Thoracic aorta (tissue), 2 donors: ENCODE data around the gene WNT5A. TPM values are rescaled to one million over a fixed set of nuclear protein-coding genes. Genes with fewer than 3 reads are reported as not detected.

Source experiments
- ATAC-seq: fragments of 150-250 bp; one replicate; pipeline ENCODE4 v1.8.0; 2017; ENCODE audit warnings: low read depth; ENCODE audit not compliant: insufficient number of reproducible peaks, low FRiP score
- DNase-seq: peaks from one replicate; pipeline ENCODE4 v3.0.0-alpha.2; 2020; ENCODE audit warnings: low spot score
- H3K27ac ChIP-seq, 2 donors: fragments of 200-600 bp; sonication (generic); 1 replicate in 1 of 2; 2 replicates in 1 of 2; pipeline ENCODE4 v1.5.1; 2016; ENCODE audit warnings: mild to moderate bottlenecking in 2 of 2, moderate library complexity in 2 of 2
- H3K27me3 ChIP-seq: fragments of 200-600 bp; sonication (generic); replicated peaks from 2 replicates; pipeline ENCODE4 v1.6.0; 2016; ENCODE audit warnings: mild to moderate bottlenecking; ENCODE audit not compliant: insufficient read depth
- H3K36me3 ChIP-seq: fragments of 200-600 bp; sonication (generic); one replicate; pipeline ENCODE4 v1.5.1; 2016
- H3K4me1 ChIP-seq, 2 donors: fragments of 200-600 bp; sonication (generic); 1 replicate in 1 of 2; 2 replicates in 1 of 2; pipeline versions ENCODE4 v1.5.1 to v1.6.0; 2016; ENCODE audit warnings: low read depth in 2 of 2, mild to moderate bottlenecking in 1 of 2; ENCODE audit not compliant: control insufficient read depth in 1 of 2
- H3K4me3 ChIP-seq: fragments of 200-600 bp; sonication (generic); 2 replicates; pipeline ENCODE4 v1.5.1; 2016; ENCODE audit warnings: mild to moderate bottlenecking
- H3K9me3 ChIP-seq: fragments of 200-600 bp; sonication (generic); 2 replicates; pipeline ENCODE4 v1.5.1; 2016
- total RNA-seq, 2 donors: library from RNA; depleted of rRNA; stranded (reverse); fragments of >200 nt; gene quantifications; one replicate each; pipeline versions ENCODE4 v1.1.0 to v1.2.3, GENCODE V29; 2016
- TF ChIP-seq, protein P1 (sequence below): fragments of 200-600 bp; sonication (generic); IDR thresholded peaks from one replicate; pipeline ENCODE4 v1.5.1; 2019; ENCODE audit warnings: antibody characterized with exemption

Gene WNT5A
- total RNA-seq, 2 donors from 2014 or later, result 5.4 to 6.5 TPM

DNA sequence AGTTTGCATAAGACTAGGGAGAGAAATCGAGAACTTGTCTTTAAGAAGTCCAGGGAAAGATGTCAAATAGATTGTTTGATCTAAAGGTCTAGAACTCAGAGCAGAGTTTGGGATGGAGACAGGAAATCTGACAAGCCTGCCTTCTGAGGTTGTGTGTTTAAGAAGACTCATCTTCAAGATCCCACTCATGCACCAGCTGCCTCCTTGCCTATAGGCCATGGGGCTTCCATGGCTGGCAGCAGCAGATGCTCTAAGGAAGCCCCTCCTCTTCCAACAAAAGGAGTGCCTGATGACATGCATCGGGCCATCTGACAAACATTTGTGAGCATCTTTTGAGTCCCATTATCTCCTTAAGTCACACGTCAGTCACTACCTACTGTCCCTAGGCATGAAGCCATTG lies 47.4 kb downstream of the WNT5A start:
- TF ChIP-seq, protein P1, sequence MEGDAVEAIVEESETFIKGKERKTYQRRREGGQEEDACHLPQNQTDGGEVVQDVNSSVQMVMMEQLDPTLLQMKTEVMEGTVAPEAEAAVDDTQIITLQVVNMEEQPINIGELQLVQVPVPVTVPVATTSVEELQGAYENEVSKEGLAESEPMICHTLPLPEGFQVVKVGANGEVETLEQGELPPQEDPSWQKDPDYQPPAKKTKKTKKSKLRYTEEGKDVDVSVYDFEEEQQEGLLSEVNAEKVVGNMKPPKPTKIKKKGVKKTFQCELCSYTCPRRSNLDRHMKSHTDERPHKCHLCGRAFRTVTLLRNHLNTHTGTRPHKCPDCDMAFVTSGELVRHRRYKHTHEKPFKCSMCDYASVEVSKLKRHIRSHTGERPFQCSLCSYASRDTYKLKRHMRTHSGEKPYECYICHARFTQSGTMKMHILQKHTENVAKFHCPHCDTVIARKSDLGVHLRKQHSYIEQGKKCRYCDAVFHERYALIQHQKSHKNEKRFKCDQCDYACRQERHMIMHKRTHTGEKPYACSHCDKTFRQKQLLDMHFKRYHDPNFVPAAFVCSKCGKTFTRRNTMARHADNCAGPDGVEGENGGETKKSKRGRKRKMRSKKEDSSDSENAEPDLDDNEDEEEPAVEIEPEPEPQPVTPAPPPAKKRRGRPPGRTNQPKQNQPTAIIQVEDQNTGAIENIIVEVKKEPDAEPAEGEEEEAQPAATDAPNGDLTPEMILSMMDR, result no peak
- no peak for ATAC-seq
- no peak for DNase-seq
- Histone ChIP-seq H3K27me3 (no peaks in the 10 kb centered on the region), H3K4me3 (no peak overlapping the region), H3K9me3 (no peaks in the 10 kb centered on the region), H3K36me3 (no peaks in the 10 kb centered on the region), H3K4me1 (no peaks in the 10 kb centered on the region), H3K27ac (no peak overlapping the region)

DNA sequence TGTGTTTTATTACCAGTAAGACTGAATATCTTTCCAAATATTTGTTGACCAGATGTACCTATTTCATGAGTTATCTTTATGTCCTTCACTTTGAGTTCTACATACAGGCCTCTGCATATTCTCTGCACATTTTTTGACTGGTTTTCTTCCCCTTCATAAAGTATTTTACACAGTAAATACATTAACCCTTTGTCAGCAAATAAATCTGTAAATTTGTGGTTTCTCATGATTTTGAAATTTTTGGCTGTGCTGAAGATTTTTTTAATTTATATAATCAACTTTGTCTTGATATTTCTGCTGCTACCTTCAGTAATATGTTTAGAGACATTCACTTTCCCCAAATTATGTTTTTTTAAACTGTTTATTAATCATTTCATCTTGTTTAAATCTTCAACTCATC lies 50.5 kb downstream of the WNT5A start:
- ATAC-seq, result no peak
- DNase-seq, result no peak
- TF ChIP-seq, protein P1, result no peak

DNA sequence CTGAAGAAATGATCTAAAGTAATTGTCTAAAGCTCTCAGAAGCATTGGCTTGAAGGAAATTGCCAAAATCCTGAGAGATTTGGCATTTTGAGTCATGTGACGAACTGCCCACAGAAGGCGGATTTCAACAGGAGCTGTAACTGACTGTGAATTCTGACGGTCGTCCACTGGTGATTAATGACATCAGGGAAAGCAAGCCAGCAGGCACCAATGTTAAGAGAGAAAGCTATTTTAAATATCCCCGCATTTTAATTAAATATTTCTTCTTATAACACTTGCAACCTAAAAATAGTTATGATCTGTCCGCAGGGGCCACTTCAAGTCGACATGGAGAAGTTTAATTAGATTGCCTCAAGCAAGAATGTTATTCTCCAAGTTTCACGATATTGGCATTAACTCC lies 51.6 kb downstream of the WNT5A start:
- Histone ChIP-seq H3K9me3 (no peaks in the 10 kb centered on the region), H3K27ac (no peak overlapping the region), H3K36me3 (no peaks in the 10 kb centered on the region), H3K4me1 (no peaks in the 10 kb centered on the region), H3K4me3 (no peak overlapping the region), H3K27me3 (no peaks in the 10 kb centered on the region)
- TF ChIP-seq, protein P1, result no peak
- DNase-seq (no peak), ATAC-seq (no peak)

More for the DNA sequence above, 50.5 kb downstream of the WNT5A start:
- H3K4me3 ChIP-seq, result no peak overlapping the region
- no peak overlapping the region for H3K27ac ChIP-seq
- H3K36me3 ChIP-seq, result no peaks in the 10 kb centered on the region
- no peaks in the 10 kb centered on the region for H3K27me3 ChIP-seq
- H3K9me3 ChIP-seq, result no peaks in the 10 kb centered on the region
- H3K4me1 ChIP-seq, result no peaks in the 10 kb centered on the region

DNA sequence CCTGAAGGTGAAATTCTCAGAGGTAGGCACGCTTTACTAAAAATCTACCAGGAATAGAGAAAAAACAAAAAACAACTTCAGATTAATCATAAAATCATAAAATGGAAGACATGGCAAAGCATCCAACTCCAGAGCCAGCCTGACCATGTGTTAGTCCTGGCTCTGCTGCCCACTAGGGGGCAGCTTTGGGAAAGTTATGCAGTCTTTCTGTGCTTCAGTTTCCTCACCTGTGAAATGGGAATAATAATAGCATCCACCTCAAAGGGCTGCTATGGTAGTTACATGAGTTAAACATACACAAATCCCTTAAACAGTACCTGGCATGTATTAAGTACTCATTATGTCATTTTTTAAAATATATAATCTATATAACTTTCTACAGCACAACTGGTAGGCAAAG lies 52.3 kb downstream of the WNT5A start:
- TF ChIP-seq, protein P1, result no peak
- DNase-seq (no peak), ATAC-seq (no peak)
- Histone ChIP-seq H3K4me1 (no peaks in the 10 kb centered on the region), H3K36me3 (no peaks in the 10 kb centered on the region), H3K9me3 (no peaks in the 10 kb centered on the region), H3K4me3 (no peak overlapping the region), H3K27me3 (no peaks in the 10 kb centered on the region), H3K27ac (no peak overlapping the region)

DNA sequence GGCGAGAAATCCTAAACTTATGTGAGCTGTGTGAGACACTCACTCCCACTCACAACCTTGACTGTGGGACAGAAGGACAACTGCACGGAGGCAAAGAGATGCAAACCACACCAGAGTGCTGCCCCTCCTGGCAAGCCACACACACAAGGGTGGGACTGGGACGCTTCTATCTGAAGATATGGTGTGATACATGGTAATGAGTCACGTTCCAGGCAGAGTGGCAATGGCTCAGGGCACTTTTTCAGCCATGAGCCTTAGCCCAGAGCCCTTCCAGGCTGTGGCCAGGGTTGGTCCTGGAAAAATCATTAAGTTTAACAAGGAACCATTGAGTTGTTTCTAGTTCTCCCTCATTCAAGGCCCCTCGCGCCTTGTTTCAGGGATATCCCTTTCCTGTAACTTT lies 56.1 kb downstream of the WNT5A start:
- no peak overlapping the region for H3K27ac ChIP-seq
- no peak overlapping the region for H3K4me3 ChIP-seq
- ATAC-seq, result no peak
- no peaks in the 10 kb centered on the region for H3K36me3 ChIP-seq
- no peaks in the 10 kb centered on the region for H3K27me3 ChIP-seq
- no peaks in the 10 kb centered on the region for H3K4me1 ChIP-seq
- TF ChIP-seq, protein P1, result no peak
- no peaks in the 10 kb centered on the region for H3K9me3 ChIP-seq
- no peak for DNase-seq
